OCI-LY7 (cell line): Measurements from ENCODE around the gene CAPZB. TPM values are rescaled to one million over a fixed set of nuclear protein-coding genes. Genes with fewer than 3 reads are reported as not detected.

Source experiments
- BruUV-seq: library from RNA; stranded (reverse); fragments of 400-500 nt; replicated peaks from 2 replicates; lab custom pipeline; 2021; lab: Mats Ljungman, UMichigan
- CTCF ChIA-PET: fragments of 300-600 bp; sonication (Branson Sonifier 250); formaldehyde crosslinking; loops from one replicate; lab custom pipeline; 2022; ENCODE audit warnings: antibody characterized with exemption; ENCODE audit not compliant: unreplicated experiment; lab: Charles Lee
- POLR2A ChIA-PET: fragments of 300-600 bp; sonication (Branson Sonifier 250); formaldehyde crosslinking; loops from one replicate; lab custom pipeline; 2022; ENCODE audit warnings: antibody characterized with exemption; lab: Charles Lee
- DNase-seq: peaks from one replicate; pipeline ENCODE4 v3.0.0-alpha.2; 2015; ENCODE audit warnings: low spot score
- H2AFZ ChIP-seq: fragments of 200-600 bp; sonication (generic), shearing (Covaris generic); 2 replicates; pipeline ENCODE4 v1.6.1; 2014; ENCODE audit warnings: mild to moderate bottlenecking, antibody characterized with exemption, low read length, moderate library complexity
- H3K27ac ChIP-seq: fragments of 200-600 bp; sonication (generic); 2 replicates; pipeline ENCODE4 v1.5.1; 2014; ENCODE audit warnings: mixed run types, low read depth, mild to moderate bottlenecking, moderate library complexity, low read length, inconsistent platforms; ENCODE audit not compliant: poor library complexity, severe bottlenecking
- H3K36me3 ChIP-seq: fragments of 200-600 bp; sonication (generic); 2 replicates; pipeline ENCODE4 v1.6.1; 2014; ENCODE audit warnings: mild to moderate bottlenecking, antibody characterized with exemption, low read length, moderate library complexity, mixed read lengths; ENCODE audit not compliant: insufficient read depth
- H3K4me1 ChIP-seq: fragments of 200-600 bp; sonication (generic); 2 replicates; pipeline ENCODE4 v1.5.1; 2014; ENCODE audit warnings: mild to moderate bottlenecking, low read length; ENCODE audit not compliant: insufficient read depth, poor library complexity, severe bottlenecking
- H3K4me2 ChIP-seq: fragments of 200-600 bp; sonication (generic); 2 replicates; pipeline ENCODE4 v1.6.1; 2014; ENCODE audit warnings: mild to moderate bottlenecking, low read length
- H3K4me3 ChIP-seq: fragments of 200-600 bp; sonication (generic); 2 replicates; pipeline ENCODE4 v1.5.1; 2014; ENCODE audit warnings: mild to moderate bottlenecking, low read depth, low read length; ENCODE audit not compliant: poor library complexity, severe bottlenecking
- H3K79me2 ChIP-seq: fragments of 200-600 bp; sonication (generic); 2 replicates; pipeline ENCODE4 v1.6.1; 2016; ENCODE audit warnings: low read depth, mild to moderate bottlenecking, low read length, moderate library complexity, mixed read lengths; ENCODE audit not compliant: insufficient read depth
- H3K9me2 ChIP-seq: fragments of 200-600 bp; sonication (generic); 2 replicates; pipeline ENCODE4 v1.6.1; 2016; ENCODE audit warnings: mild to moderate bottlenecking, low read length, mixed read lengths; ENCODE audit not compliant: insufficient read depth
- H3K9me3 ChIP-seq: fragments of 200-600 bp; sonication (generic); 2 replicates; pipeline ENCODE4 v1.6.1; 2014; ENCODE audit warnings: mild to moderate bottlenecking, mixed run types, low read length, mixed read lengths
- H4K20me1 ChIP-seq: fragments of 200-600 bp; sonication (generic); 2 replicates; pipeline ENCODE4 v1.6.1; 2014; ENCODE audit warnings: mild to moderate bottlenecking, antibody characterized with exemption, low read length, moderate library complexity, mixed read lengths; ENCODE audit not compliant: insufficient read depth
- EZH2phosphoT487 ChIP-seq: fragments of 200-600 bp; sonication (generic); IDR thresholded peaks from 2 replicates; pipeline ENCODE4 v1.6.1; 2018; ENCODE audit warnings: low read depth, borderline replicate concordance, mild to moderate bottlenecking, mixed run types, antibody characterized with exemption, low read length, moderate library complexity, mixed read lengths
- intact Hi-C: fragments of 100-400 bp; cut with micrococcal nuclease; formaldehyde crosslinking; loops from one replicate; pipeline ENCODE4 v1.10.0; 2022; ENCODE audit not compliant: unreplicated experiment
- total RNA-seq, 2 experiments: library from RNA; depleted of rRNA in 1 of 2; stranded (reverse); fragments of >200 nt in 1 of 2; shearing (Covaris generic) in 1 of 2; gene quantifications; 2 replicates each; pipeline ENCODE4 v1.2.3, GENCODE V29; 2014 to 2022
- TF ChIP-seq, protein P1 (sequence below): fragments of 200-600 bp; sonication (generic); conservative IDR thresholded peaks from 2 replicates; pipeline ENCODE4 v1.5.1; 2014; ENCODE audit warnings: mild to moderate bottlenecking, antibody characterized with exemption, low read length, moderate library complexity, mixed read lengths

The CAPZB gene
- total RNA-seq, 2 experiments from 2014 or later, result 61.3 to 187 TPM

DNA sequence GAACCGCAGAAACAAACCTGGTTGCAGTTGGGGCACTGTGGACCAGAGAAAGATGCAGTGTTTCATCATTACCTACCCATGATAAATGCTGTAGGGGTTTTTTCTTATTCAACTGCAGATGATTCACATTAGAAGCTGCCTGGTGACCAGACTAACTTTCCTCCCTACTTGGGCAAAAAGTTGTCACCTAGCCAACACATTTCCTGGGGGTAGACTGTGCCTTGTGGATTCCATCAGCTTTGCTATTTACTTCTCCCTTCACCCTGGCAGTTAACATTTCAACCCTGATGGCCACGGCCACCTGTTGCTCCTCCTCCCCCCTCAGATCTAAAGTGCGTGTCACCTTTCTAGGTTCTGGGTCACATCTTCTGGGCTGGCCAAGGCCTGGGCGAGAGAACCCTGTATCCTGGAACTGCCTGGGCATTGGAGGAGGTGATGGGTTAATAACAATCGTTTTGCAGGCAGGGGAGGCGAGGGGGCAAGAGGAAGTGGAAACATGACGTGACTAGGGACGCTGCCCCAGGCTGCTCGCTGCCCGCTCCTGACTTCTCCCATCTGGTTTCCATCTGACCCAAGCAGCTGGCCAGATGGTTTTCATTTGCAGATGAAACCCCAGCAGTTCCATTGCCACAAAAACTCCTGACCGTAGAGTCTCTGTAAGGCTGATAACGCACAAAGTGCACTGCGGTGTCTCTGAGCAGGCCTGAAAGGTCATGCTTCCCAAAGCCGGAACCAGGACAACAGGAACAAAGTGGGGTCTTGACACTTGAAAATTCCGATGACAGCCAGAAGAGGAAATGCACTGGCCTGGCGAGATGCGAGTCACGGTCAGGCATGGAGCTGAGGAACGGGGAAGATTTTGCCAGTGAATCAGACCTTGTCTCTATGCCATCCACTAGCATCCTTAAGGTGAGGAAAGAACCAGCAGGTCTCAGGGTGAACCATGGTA, 36.6 kb downstream of the CAPZB start:
- peaks cover 14% of the 10 kb centered on the region for H3K4me1 ChIP-seq
- no peak overlapping the region for H3K27ac ChIP-seq
- ChIA-PET CTCF (no interaction called here), POLR2A (no interaction called here)
- intact Hi-C loops, result no loop called here
- H3K79me2 ChIP-seq, result peaks cover 16% of the 10 kb centered on the region; the same call in 1 of the 2 replicates
- TF ChIP-seq, protein P1, sequence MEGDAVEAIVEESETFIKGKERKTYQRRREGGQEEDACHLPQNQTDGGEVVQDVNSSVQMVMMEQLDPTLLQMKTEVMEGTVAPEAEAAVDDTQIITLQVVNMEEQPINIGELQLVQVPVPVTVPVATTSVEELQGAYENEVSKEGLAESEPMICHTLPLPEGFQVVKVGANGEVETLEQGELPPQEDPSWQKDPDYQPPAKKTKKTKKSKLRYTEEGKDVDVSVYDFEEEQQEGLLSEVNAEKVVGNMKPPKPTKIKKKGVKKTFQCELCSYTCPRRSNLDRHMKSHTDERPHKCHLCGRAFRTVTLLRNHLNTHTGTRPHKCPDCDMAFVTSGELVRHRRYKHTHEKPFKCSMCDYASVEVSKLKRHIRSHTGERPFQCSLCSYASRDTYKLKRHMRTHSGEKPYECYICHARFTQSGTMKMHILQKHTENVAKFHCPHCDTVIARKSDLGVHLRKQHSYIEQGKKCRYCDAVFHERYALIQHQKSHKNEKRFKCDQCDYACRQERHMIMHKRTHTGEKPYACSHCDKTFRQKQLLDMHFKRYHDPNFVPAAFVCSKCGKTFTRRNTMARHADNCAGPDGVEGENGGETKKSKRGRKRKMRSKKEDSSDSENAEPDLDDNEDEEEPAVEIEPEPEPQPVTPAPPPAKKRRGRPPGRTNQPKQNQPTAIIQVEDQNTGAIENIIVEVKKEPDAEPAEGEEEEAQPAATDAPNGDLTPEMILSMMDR, result no peak
- H3K36me3 ChIP-seq, result peaks cover 11% of the 10 kb centered on the region; the same call in 1 of the 2 replicates
- no peaks in the 10 kb centered on the region for H3K9me2 ChIP-seq
- DNase-seq, result no peak
- no TSS peak for BruUV-seq
- H2AFZ ChIP-seq, result no peak overlapping the region
- H4K20me1 ChIP-seq, result peaks cover 26% of the 10 kb centered on the region
- no peak overlapping the region for H3K4me2 ChIP-seq
- H3K4me3 ChIP-seq, result no peak overlapping the region
- H3K9me3 ChIP-seq, result no peaks in the 10 kb centered on the region

DNA sequence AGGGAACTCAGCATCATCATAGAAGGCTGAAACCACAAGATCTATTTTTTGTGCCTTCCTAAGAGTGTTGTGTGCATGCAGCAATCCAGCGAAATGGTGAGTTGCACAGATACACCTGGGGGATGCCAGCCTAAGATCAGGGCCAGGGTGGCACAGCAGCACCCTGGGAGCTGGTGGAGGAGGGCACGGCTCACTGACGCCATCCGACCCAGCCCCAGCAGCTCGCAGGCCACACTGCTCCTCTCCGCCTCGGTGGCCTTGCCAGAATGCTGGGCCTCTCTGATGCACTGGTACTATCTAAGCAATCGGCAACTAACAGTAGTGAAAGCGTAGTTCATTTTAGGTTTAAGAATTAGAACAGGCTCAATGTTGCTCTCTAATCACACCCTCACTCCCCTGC, 37.8 kb downstream of the CAPZB start:
- H3K79me2 ChIP-seq, result peaks cover 16% of the 10 kb centered on the region; the same call in 1 of the 2 replicates
- peaks cover 14% of the 10 kb centered on the region for H3K4me1 ChIP-seq
- no peak overlapping the region for H3K27ac ChIP-seq
- CTCF ChIA-PET, result no interaction called here
- BruUV-seq, result no TSS peak
- no peaks in the 10 kb centered on the region for H3K9me3 ChIP-seq
- intact Hi-C loops, result no loop called here
- H3K4me2 ChIP-seq, result no peak overlapping the region
- H2AFZ ChIP-seq, result no peak overlapping the region
- TF ChIP-seq, protein P1, result no peak
- TF ChIP-seq EZH2phosphoT487, result no peak
- peaks cover 22% of the 10 kb centered on the region for H4K20me1 ChIP-seq
- H3K36me3 ChIP-seq, result peaks cover 11% of the 10 kb centered on the region; the same call in 1 of the 2 replicates
- H3K9me2 ChIP-seq, result no peaks in the 10 kb centered on the region
- DNase-seq, result no peak
- POLR2A ChIA-PET, result no interaction called here
- H3K4me3 ChIP-seq, result no peak overlapping the region
